Motor neuron (in vitro differentiated cells): Measurements from ENCODE around the gene SWAP70. TPM values are rescaled to one million over a fixed set of nuclear protein-coding genes. Genes with fewer than 3 reads are reported as not detected.

ENCODE experiments used
- ATAC-seq, 8 experiments: fragments of 200-7000 bp; cut with Tn5 transposase; replicated peaks in 6 of 8; 2 replicates each; pipeline ENCODE4 v1.8.0; 2021; ENCODE audit warnings: mild to moderate bottlenecking in 8 of 8, moderate library complexity in 8 of 8
- H3K27ac ChIP-seq, 2 donors: fragments of 250-450 bp; sonication (Bioruptor Pico); 2 replicates each; pipeline ENCODE4 v1.9.0; 2021; ENCODE audit warnings: antibody characterized with exemption in 2 of 2, mild to moderate bottlenecking in 2 of 2, moderate library complexity in 1 of 2
- H3K4me1 ChIP-seq, 2 donors: fragments of 250-450 bp; sonication (Bioruptor Pico); replicated peaks in 1 of 2; 2 replicates each; pipeline ENCODE4 v1.6.1; 2021; ENCODE audit warnings: antibody characterized with exemption in 2 of 2, mild to moderate bottlenecking in 2 of 2, moderate library complexity in 1 of 2
- H3K4me3 ChIP-seq, 5 donors: fragments of 250-450 bp; sonication (Bioruptor Pico); 2 replicates each; pipeline ENCODE4 v1.9.0; 2021; ENCODE audit warnings: antibody characterized with exemption in 5 of 5, mild to moderate bottlenecking in 5 of 5, moderate library complexity in 4 of 5
- WGBS, 10 experiments: fragments of 450-650 bp; shearing (Covaris generic); methylation state at CpG; one replicate each; pipeline ENCODE4 v1.0.0; 2022; 5-methylcytosine and 5-hydroxymethylcytosine counted together
- in situ Hi-C, 9 experiments: fragments of 400-800 bp; cut with MboI; loops; one replicate each; pipeline ENCODE4 v1.15.0; 2021; ENCODE audit warnings: low sequenced_read_pairs in 9 of 9, low pct_unique_long_range_greater_than_20kb in 2 of 9; ENCODE audit not compliant: unreplicated experiment in 9 of 9
- total RNA-seq, 8 experiments: library from RNA; unstranded; fragments of 300-600 nt; gene quantifications; 2 replicates each; pipeline versions ENCODE4 v1.2.3 to v1.2.4, GENCODE V29; 2022

Gene SWAP70
- total RNA-seq, 8 experiments from 2014 or later, result 4.3 to 14.3 (median 9.0) TPM

DNA sequence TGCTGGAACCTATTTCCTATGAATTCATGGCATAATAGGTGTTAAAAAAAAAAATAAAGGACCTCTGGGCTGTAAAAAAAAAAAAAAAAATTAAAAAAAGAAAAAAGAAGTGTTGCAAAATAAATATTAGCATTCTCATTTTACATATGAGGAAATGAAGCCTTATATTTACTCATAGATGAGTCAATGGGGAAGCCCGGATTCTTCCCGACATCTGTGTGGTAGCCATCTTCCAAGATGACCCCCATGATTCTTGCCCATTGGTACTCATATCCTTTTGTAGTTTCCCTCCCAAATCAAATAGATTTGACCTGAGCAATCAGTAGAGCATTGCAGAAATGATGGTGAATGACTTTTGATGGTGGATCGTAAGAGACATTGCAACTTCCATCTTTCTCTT lies 3.0 kb upstream of the SWAP70 start:
- no peak for ATAC-seq
- in situ Hi-C loops, result no loop called here

DNA sequence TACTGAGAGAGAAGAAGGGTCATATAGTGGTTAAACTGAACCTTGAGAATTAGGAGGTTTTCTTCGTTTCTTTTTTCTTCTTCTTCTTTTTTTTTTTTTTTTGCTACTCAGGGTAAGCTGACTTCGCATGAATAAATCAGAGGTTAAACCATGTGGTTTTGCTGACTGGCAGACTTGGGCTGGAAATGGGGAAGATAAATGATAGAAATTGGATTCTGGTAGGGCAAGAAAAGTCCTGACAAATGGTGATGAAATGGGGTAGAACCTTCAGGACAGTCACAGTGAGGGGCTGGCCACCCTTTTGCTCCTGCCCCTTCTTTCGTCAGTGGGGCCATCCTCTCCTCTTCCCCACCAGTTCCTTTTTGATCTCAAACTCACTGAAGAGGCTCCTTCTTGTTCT lies 1.6 kb upstream of the SWAP70 start:
- ATAC-seq, result no peak
- H3K27ac ChIP-seq, result no peak overlapping the region
- in situ Hi-C loops, result no loop called here

More for the DNA sequence above, 3.0 kb upstream of the SWAP70 start:
- Histone ChIP-seq H3K27ac (no peak overlapping the region), H3K4me1 (no peaks in the 10 kb centered on the region), H3K4me3 (no peak overlapping the region)
- 76 to 100% (median 97%) methylated on average over 1 to 3 of the region's 3 CpGs; no CpG with 5 or more reads in 2 of the 10 experiments for WGBS, 10 experiments

GRCh38 chr11:9664276-9665171 lies 647 bp downstream of the SWAP70 start:
- peak in 7 of 8 experiments; percentile 63 to 76 (median 71) for ATAC-seq
- H3K27ac ChIP-seq, result no peak overlapping the region
- peak overlapping the region; percentile 60 to 83 (median 75) for H3K4me3 ChIP-seq
- no peaks in the 10 kb centered on the region for H3K4me1 ChIP-seq
- WGBS, 10 experiments, result 0 to 25% (median 7%) methylated on average over 1 to 7 of the region's 43 CpGs; no CpG with 5 or more reads in 1 of the 10 experiments
- in situ Hi-C loops, result no loop called here

More for the DNA sequence above, 1.6 kb upstream of the SWAP70 start:
- Histone ChIP-seq H3K4me1 (no peaks in the 10 kb centered on the region), H3K4me3 (no peak overlapping the region)
- WGBS, 10 experiments, result 46 to 88% (median 67%) methylated on average over 2 to 3 of the region's 3 CpGs; no CpG with 5 or more reads in 2 of the 10 experiments

DNA sequence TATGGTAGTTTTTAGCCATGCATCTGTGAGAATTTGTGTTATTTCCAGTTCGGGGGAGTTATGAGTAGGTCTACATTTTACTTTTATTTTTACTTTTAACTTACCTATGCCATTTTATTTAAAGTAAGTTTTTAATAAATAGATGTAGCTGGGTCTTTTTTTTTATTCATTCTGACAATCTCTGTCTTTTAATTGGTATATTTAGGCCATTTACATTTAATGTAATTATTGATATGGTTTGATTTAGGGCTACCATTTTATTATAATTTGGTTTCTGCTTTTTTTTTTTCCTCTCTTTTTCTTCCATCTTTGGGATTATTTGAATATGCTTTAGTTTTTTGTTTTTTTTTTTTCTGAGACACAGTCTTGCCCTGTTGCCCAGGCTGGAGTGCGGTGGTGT lies 1.9 kb downstream of the SWAP70 start:
- Histone ChIP-seq H3K4me3 (no peak overlapping the region), H3K27ac (no peak overlapping the region)
- 80 to 100% (median 100%) methylated on average over 1 to 2 of the region's 2 CpGs; no CpG with 5 or more reads in 1 of the 10 experiments for WGBS, 10 experiments

DNA sequence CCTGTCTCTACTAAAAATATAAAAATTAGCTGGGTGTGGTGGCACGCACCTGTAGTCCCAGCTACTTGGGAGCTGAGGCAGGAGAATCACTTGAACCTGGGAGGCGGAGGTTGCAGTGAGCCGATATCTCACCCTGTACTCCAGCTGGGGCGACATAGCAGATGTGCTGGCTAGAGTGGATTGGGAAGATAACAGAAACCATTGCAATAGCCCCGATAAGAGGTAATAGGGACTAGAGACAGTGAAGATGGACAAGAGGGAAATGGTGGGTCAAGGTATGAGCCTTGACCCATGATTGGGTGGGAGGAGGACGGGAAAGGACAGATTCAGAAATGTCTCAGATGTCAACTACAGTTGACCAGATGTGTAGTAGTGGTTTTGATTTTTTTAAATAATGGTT lies 6.1 kb downstream of the SWAP70 start:
- H3K27ac ChIP-seq, result no peak overlapping the region
- WGBS, 10 experiments, result 83 to 100% (median 99%) methylated on average over 1 to 5 of the region's 6 CpGs; no CpG with 5 or more reads in 2 of the 10 experiments
- H3K4me1 ChIP-seq, result no peaks in the 10 kb centered on the region
- no peak for ATAC-seq
- in situ Hi-C loops, result no loop called here
- H3K4me3 ChIP-seq, result no peak overlapping the region

More for the DNA sequence above, 1.9 kb downstream of the SWAP70 start:
- in situ Hi-C loops, result no loop called here
- no peaks in the 10 kb centered on the region for H3K4me1 ChIP-seq
- ATAC-seq, result no peak

- no peak for ATAC-seq
- H3K4me1 ChIP-seq, result peaks cover 0 to 4% of the 10 kb centered on the region in 2 donors
Measured at GRCh38 chr11:9672288-9672916, 8.5 kb downstream of the SWAP70 start.

DNA sequence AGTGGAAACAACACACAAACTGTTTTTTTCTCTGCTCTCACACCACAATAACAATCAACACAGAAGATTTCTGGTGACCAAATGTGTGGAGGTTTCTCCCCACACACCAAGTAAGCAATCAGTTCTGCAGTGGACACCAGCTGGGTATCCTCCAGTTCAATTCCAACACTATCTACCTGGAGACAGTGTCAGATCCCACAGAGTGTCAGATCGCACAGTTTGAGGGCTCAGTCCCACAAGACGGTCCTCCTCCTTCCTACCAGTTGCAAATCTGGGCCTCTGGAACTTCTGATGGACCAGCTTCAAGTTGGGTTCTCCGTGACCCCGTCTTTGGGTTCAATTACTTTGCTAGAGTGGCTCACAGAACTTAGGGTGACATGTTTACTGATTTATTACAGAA lies 9.0 kb downstream of the SWAP70 start:
- ATAC-seq, result no peak
- Histone ChIP-seq H3K4me1 (peaks cover 0 to 4% of the 10 kb centered on the region in 2 donors), H3K4me3 (no peak overlapping the region), H3K27ac (no peak overlapping the region)
- in situ Hi-C loops, result no loop called here
- 85 to 100% (median 100%) methylated on average over 1 to 4 of the region's 4 CpGs; no CpG with 5 or more reads in 3 of the 10 experiments for WGBS, 10 experiments

More at GRCh38 chr11:9672288-9672916, 8.5 kb downstream of the SWAP70 start:
- Histone ChIP-seq H3K27ac (no peak overlapping the region), H3K4me3 (no peak overlapping the region)
- WGBS, 10 experiments, result 8 to 100% (median 92%) methylated on average over 1 to 3 of the region's 3 CpGs; no CpG with 5 or more reads in 2 of the 10 experiments
- in situ Hi-C loops, result no loop called here

GRCh38 chr11:9675691-9676090 lies 11.8 kb downstream of the SWAP70 start:
- Histone ChIP-seq H3K4me1 (peaks cover 0 to 4% of the 10 kb centered on the region in 2 donors), H3K27ac (no peak overlapping the region), H3K4me3 (no peak overlapping the region)
- peak in 3 of 8 experiments; percentile 60 to 77 (median 62) for ATAC-seq
- in situ Hi-C loops, result no loop called here
- WGBS, 10 experiments, result 11 to 100% (median 52%) methylated on average over 1 to 3 of the region's 3 CpGs; no CpG with 5 or more reads in 2 of the 10 experiments

DNA sequence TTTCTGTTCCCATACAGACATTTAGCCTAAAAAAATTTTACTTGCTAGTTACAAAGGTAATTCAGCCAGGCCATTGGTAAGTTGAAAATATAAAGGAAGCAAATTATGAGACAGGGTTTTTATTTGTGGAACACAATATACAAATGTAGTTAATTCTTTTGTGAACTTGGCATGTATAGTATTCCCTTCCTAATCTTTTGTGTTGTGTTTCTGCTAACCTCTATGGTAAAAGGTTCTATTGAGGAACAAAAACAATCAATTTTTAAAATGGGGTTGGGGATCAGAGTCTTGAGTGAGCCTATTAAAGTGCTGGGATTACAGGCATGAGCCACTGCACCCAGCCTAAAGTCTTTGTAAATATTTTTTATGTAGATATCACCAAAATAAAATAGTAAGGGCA lies 14.1 kb downstream of the SWAP70 start:
- no peak overlapping the region for H3K27ac ChIP-seq
- in situ Hi-C loops, result no loop called here

GRCh38 chr11:9678576-9678975 lies 14.7 kb downstream of the SWAP70 start:
- peaks cover 0 to 4% of the 10 kb centered on the region in 2 donors for H3K4me1 ChIP-seq
- no peak for ATAC-seq
- WGBS, 10 experiments, result 74 to 100% (median 87%) methylated on average over 3 to 4 of the region's 4 CpGs
- in situ Hi-C loops, result no loop called here
- no peak overlapping the region for H3K4me3 ChIP-seq
- H3K27ac ChIP-seq, result no peak overlapping the region

More for the DNA sequence above, 14.1 kb downstream of the SWAP70 start:
- ATAC-seq, result no peak
- Histone ChIP-seq H3K4me1 (peaks cover 0 to 4% of the 10 kb centered on the region in 2 donors), H3K4me3 (no peak overlapping the region)

DNA sequence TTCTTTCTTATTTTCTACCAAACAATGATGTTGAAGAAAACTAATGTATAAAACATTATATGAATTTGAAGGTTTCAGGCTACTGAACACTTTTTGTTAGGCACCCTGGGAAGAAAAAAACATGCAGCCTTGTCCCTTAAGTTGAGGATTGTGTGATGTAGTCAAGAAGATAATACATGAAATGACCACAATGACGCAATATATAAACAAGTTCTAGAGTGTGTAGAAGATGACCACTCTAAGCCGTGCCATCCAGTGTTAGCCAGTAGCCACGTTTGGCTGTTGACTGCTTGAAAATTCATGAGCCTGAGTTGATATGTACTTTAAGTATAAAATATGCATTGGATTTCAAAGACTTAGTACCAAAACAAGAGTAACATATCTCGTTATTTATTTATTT lies 16.2 kb downstream of the SWAP70 start:
- no peak for ATAC-seq

DNA sequence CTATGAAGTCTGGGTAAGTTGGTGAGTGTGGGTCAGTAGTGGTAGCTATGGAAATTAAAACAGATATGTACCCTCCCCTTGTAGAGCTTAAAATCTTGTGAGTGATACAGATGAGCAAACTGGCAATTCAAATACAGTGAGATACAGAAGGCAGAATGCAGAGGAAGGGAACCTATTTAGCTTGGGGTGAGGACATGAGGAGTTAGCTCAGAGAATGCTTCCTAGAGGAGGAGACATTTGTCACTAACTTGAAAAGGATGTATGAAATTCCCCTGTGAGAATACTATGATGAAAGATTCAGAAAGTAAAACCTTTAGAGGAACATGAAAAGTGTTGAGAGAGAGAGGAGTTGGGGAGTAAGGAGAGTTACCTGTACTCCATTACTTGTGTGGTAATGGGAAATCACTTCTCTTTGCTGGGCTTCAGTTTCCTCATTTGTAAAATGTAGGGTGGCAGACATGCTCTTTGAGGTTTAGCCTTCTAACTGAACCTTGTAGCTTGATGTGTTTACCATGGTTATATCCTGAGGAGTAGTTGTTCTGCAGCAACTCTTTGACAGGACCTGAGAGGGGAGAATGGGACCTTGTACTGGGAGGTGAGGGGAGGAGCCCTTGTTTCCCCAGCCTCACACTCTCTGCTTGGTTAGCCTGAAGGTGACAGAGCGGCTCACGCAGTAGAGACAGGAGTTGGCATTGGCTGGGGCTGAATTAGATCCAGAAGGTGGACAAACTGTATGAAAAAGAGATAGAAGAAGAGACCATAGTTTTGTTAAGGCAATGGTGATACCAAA lies 17.9 kb downstream of the SWAP70 start:
- no peak for ATAC-seq
- no peak overlapping the region for H3K4me3 ChIP-seq
- no peak overlapping the region for H3K27ac ChIP-seq
- in situ Hi-C loops, result no loop called here
- no peaks in the 10 kb centered on the region for H3K4me1 ChIP-seq
- 80 to 100% (median 97%) methylated on average over 1 to 2 of the region's 2 CpGs; no CpG with 5 or more reads in 6 of the 10 experiments for WGBS, 10 experiments

More for the DNA sequence above, 16.2 kb downstream of the SWAP70 start:
- Histone ChIP-seq H3K4me3 (no peak overlapping the region), H3K27ac (no peak overlapping the region), H3K4me1 (peaks cover 0 to 4% of the 10 kb centered on the region in 2 donors)
- WGBS, 10 experiments, result 80 to 100% (median 96%) methylated on average over 1 to 4 of the region's 4 CpGs; no CpG with 5 or more reads in 3 of the 10 experiments
- in situ Hi-C loops, result no loop called here
